HL-60 (cell line): Measurements from ENCODE around the gene C6orf136.
"Not testable (repeated sequence)": the region's sequence is repeated elsewhere in the genome, so short reads cannot be mapped to it uniquely, and the experiment has no call there.

Experiments used
- DNase-seq, 2 experiments: peaks; one replicate each; pipeline ENCODE4 v3.0.0-alpha.2; 2010 to 2020; ENCODE audit warnings: low read depth in 1 of 2, low spot score in 1 of 2
- H3K27ac ChIP-seq: fragments of 250-450 bp; sonication (Bioruptor Pico); replicated peaks from 2 replicates; pipeline ENCODE4 v1.5.1; 2020; ENCODE audit warnings: mild to moderate bottlenecking, moderate library complexity
- H3K27me3 ChIP-seq: fragments of 250-450 bp; sonication (Bioruptor Pico); 2 replicates; pipeline ENCODE4 v1.5.1; 2021; ENCODE audit warnings: mild to moderate bottlenecking, moderate library complexity; ENCODE audit not compliant: insufficient read depth, poor library complexity, severe bottlenecking
- H3K4me3 ChIP-seq: replicated peaks from 2 replicates; pipeline ENCODE4 v1.5.1; 2011; ENCODE audit warnings: mild to moderate bottlenecking, control low read depth, low read length; ENCODE audit not compliant: insufficient read depth
- CTCF ChIP-seq: IDR thresholded peaks from one replicate; pipeline ENCODE4 v1.5.1; 2011; ENCODE audit warnings: low read length, control low read depth, inconsistent platforms; ENCODE audit not compliant: insufficient read depth
- GABPA ChIP-seq: IDR thresholded peaks from 2 replicates; pipeline ENCODE4 v1.6.1; 2012; ENCODE audit warnings: low read depth
- POLR2AphosphoS5 ChIP-seq: IDR thresholded peaks from 2 replicates; pipeline ENCODE4 v1.6.1; 2012; ENCODE audit warnings: low read depth
- REST ChIP-seq: IDR thresholded peaks from 2 replicates; pipeline ENCODE4 v1.6.1; 2012; ENCODE audit warnings: low read depth; ENCODE audit not compliant: insufficient replicate concordance
- SPI1 ChIP-seq: IDR thresholded peaks from 2 replicates; pipeline ENCODE4 v1.6.1; 2012; ENCODE audit warnings: low read depth, mild to moderate bottlenecking, borderline replicate concordance

The C6orf136 gene

GRCh38 chr6:30656513-30656912 lies 9.6 kb downstream of the C6orf136 start:
- H3K4me3 ChIP-seq = no peak overlapping the region
- H3K27me3 ChIP-seq = no peaks in the 10 kb centered on the region
- DNase-seq = peak; percentile 71 to 95
- no peak overlapping the region for H3K27ac ChIP-seq
- TF ChIP-seq GABPA (peak; percentile 9; the same call in 1 of the 2 replicates), SPI1 (peak; percentile 94), CTCF (no peak)

- Histone ChIP-seq H3K27me3 (no peaks in the 10 kb centered on the region), H3K4me3 (no peak overlapping the region), H3K27ac (no peak overlapping the region)
- DNase-seq = no peak
- TF ChIP-seq REST = no peak
- TF ChIP-seq POLR2AphosphoS5 = no peak
- TF ChIP-seq GABPA = no peak
- TF ChIP-seq CTCF = no peak
- no peak for TF ChIP-seq SPI1
Measured at GRCh38 chr6:30657454-30657853, 10.5 kb downstream of the C6orf136 start.

GRCh38 chr6:30657922-30658321 lies 11.0 kb downstream of the C6orf136 start:
- not testable (repeated sequence) for DNase-seq, H3K27me3 ChIP-seq, H3K27ac ChIP-seq, H3K4me3 ChIP-seq

GRCh38 chr6:30664994-30665767 lies 18.2 kb downstream of the C6orf136 start:
- TF ChIP-seq CTCF (no peak), GABPA (no peak), SPI1 (no peak), REST (no peak), POLR2AphosphoS5 (no peak)
- no peak overlapping the region for H3K4me3 ChIP-seq
- H3K27ac ChIP-seq = no peak overlapping the region
- no peaks in the 10 kb centered on the region for H3K27me3 ChIP-seq
- no peak for DNase-seq

- DNase-seq, H3K4me3 ChIP-seq, H3K27me3 ChIP-seq, H3K27ac ChIP-seq: not testable (repeated sequence)
Measured at GRCh38 chr6:30666300-30666699, 19.4 kb downstream of the C6orf136 start.
